ENCODE results near the gene POU2F2.

DNA sequence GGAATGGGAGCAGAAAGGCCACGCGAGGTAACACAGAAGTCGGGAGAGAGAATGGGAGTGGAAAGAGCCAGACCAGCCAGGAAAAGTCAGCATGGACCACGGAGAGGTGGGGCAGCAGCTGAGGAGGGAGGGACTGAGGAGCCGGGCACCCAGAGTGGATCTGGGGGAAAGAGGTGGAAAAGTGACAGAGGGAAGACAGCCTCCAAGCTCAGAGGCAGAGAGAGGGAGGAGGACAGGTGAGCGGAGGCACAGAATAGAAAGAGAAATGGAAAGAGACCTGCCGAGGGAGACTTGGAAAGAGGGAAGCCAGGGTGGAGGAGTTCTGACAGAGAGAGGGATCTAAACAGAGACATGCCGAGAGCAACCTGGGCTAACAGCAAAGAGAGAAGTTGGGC lies 63.9 kb downstream of the POU2F2 start:
- TF ChIP-seq, protein P1, sequence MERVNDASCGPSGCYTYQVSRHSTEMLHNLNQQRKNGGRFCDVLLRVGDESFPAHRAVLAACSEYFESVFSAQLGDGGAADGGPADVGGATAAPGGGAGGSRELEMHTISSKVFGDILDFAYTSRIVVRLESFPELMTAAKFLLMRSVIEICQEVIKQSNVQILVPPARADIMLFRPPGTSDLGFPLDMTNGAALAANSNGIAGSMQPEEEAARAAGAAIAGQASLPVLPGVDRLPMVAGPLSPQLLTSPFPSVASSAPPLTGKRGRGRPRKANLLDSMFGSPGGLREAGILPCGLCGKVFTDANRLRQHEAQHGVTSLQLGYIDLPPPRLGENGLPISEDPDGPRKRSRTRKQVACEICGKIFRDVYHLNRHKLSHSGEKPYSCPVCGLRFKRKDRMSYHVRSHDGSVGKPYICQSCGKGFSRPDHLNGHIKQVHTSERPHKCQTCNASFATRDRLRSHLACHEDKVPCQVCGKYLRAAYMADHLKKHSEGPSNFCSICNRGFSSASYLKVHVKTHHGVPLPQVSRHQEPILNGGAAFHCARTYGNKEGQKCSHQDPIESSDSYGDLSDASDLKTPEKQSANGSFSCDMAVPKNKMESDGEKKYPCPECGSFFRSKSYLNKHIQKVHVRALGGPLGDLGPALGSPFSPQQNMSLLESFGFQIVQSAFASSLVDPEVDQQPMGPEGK (CRISPR knock-in tag; IDR thresholded peaks at IDR 0.05; ENCODE audit: borderline replicate concordance): no peak
- TF ChIP-seq ZFP3 (CRISPR knock-in tag; IDR thresholded peaks at IDR 0.05) (no peak), BACH2 (CRISPR knock-in tag; IDR thresholded peaks at IDR 0.05; ENCODE audit: borderline replicate concordance) (no peak)
